ENCODE data around the gene ITGB4.
A peak's percentile ranks its signal among the peaks of the same experiment; 100 is the strongest.

The ITGB4 gene

DNA sequence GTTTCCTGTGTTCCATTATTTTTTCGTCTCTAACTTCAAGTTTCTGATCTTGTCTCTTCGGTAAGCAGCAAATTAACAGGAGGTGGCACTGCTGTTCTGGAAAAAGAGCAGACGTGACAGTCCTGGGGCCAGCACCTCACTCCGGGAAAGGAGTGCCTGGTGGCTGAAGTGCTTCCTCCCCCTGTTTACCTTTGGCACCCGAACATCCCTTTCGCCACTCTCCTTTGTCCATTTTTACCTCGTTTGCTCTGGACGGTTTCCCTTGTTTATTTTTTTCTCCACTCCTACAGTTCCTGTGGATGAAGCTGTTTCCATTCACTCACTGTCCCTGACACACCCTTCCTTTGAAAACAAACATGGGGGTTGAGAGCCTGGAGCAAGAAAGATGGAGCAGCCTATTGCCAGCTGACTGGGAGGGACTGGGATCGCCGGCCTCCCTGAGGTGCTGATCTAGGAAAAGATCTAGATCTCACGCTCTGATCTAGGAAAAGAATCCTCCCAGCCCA is 41.5 kb upstream of the ITGB4 start:
- Histone ChIP-seq H3K4me3 (ENCODE audit: low read length) (no peak overlapping the region), H3K4me2 (ENCODE audit: low read length) (peak overlapping the region; percentile 18; the same call in 1 of the 2 replicates), H3K36me3 (replicated peaks; ENCODE audit: low read depth, low read length) (peaks cover 39% of the 10 kb centered on the region), H3K27ac (ENCODE audit: low read length) (peak overlapping the region; percentile 65), H2AFZ (ENCODE audit: low read depth, low read length) (no peak overlapping the region), H3K9me3 (ENCODE audit: insufficient read depth, low read length) (no peaks in the 10 kb centered on the region), H4K20me1 (ENCODE audit: insufficient read depth, low read length) (no peaks in the 10 kb centered on the region), H3K27me3 (ENCODE audit: low read depth, low read length) (no peaks in the 10 kb centered on the region), H3K79me2 (ENCODE audit: low read length) (peaks cover 85% of the 10 kb centered on the region), H3K4me1 (ENCODE audit: low read length) (peaks cover 61% of the 10 kb centered on the region), H3K9ac (ENCODE audit: low read length) (peak overlapping the region; percentile 41; the same call in 1 of the 2 replicates)
- TF ChIP-seq, protein P1, sequence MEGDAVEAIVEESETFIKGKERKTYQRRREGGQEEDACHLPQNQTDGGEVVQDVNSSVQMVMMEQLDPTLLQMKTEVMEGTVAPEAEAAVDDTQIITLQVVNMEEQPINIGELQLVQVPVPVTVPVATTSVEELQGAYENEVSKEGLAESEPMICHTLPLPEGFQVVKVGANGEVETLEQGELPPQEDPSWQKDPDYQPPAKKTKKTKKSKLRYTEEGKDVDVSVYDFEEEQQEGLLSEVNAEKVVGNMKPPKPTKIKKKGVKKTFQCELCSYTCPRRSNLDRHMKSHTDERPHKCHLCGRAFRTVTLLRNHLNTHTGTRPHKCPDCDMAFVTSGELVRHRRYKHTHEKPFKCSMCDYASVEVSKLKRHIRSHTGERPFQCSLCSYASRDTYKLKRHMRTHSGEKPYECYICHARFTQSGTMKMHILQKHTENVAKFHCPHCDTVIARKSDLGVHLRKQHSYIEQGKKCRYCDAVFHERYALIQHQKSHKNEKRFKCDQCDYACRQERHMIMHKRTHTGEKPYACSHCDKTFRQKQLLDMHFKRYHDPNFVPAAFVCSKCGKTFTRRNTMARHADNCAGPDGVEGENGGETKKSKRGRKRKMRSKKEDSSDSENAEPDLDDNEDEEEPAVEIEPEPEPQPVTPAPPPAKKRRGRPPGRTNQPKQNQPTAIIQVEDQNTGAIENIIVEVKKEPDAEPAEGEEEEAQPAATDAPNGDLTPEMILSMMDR (IDR thresholded peaks at IDR 0.05; ENCODE audit: low read depth, low read length), result peak; percentile 25; the same call in 1 of the 2 replicates
- TF ChIP-seq EZH2phosphoT487 (IDR thresholded peaks at IDR 0.05; ENCODE audit: low read depth), result no peak

DNA sequence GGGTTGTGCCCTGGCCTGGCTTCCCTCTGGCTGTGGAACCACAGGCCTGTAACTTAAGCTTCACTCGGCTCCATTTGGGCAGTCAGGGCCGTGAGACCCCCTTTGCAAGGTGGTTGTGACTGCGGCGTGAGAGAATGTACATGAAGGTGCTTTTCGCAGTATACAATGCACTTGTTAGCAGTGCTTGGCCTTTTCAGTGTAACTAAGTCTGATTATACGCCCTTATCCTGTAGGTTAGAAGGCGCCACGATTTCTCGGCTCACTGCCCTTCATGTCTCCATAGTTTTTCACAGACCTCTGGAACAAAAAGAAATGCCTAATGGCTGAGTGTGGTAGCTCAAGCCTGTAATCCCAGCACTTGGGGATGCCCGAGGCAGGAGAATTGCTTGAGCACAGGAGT is 40.8 kb upstream of the ITGB4 start:
- peaks cover 87% of the 10 kb centered on the region for H3K79me2 ChIP-seq (ENCODE audit: low read length)
- no peak for TF ChIP-seq EZH2phosphoT487 (IDR thresholded peaks at IDR 0.05; ENCODE audit: low read depth)
- TF ChIP-seq, protein P1 (IDR thresholded peaks at IDR 0.05; ENCODE audit: low read depth, low read length), result no peak
- peaks cover 62% of the 10 kb centered on the region for H3K4me1 ChIP-seq (ENCODE audit: low read length)
- no peaks in the 10 kb centered on the region for H3K27me3 ChIP-seq (ENCODE audit: low read depth, low read length)
- H3K4me3 ChIP-seq (ENCODE audit: low read length), result no peak overlapping the region
- H4K20me1 ChIP-seq (ENCODE audit: insufficient read depth, low read length), result no peaks in the 10 kb centered on the region
- H2AFZ ChIP-seq (ENCODE audit: low read depth, low read length), result no peak overlapping the region
- H3K9ac ChIP-seq (ENCODE audit: low read length), result no peak overlapping the region
- peak overlapping the region; percentile 15; the same call in 1 of the 2 replicates for H3K27ac ChIP-seq (ENCODE audit: low read length)
- H3K36me3 ChIP-seq (replicated peaks; ENCODE audit: low read depth, low read length), result peaks cover 46% of the 10 kb centered on the region
- H3K9me3 ChIP-seq (ENCODE audit: insufficient read depth, low read length), result no peaks in the 10 kb centered on the region
- no peak overlapping the region for H3K4me2 ChIP-seq (ENCODE audit: low read length)

DNA sequence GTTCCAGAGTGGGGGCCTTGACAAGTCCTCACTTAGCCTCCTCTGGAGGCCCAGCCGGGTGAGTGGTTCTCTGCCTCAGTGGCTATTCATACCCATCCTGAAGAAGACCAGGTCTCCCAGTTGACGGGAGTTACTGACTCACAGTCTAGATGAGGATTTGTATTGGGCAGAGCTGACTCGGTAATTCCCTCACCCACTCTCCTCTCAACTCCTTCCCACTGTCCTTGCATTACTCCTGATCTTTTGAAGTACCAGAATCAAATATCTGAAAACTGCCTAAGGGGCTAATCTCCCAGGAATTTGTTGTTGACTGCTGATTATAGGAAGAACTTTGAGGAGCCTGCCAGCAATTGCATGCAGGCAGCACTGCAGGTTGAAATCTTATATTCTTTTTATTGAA is 40.0 kb upstream of the ITGB4 start:
- Histone ChIP-seq H3K79me2 (ENCODE audit: low read length) (peaks cover 88% of the 10 kb centered on the region), H3K9ac (ENCODE audit: low read length) (no peak overlapping the region), H3K36me3 (replicated peaks; ENCODE audit: low read depth, low read length) (peaks cover 42% of the 10 kb centered on the region)

DNA sequence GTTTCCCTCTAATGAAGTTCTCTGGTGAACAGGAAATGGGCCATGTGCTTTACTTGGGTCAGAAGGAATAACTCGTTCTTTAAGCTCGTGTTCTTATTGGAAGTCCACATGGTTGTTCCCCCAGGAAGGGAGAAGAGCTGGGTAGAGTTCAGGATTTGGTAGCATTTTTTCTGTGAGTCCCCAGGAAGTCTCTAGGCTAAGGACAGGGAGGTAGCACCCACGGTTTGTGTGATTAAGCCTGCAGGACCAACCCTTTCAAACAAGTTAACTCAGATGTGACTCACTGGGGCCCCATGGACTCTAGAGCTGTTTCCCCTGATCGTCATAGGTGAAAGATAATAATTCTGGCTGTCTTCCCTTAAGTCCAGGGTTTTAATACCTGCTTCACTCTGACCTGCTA is 37.7 kb upstream of the ITGB4 start:
- no peak overlapping the region; the same call in 1 of the 2 replicates for H3K27ac ChIP-seq (ENCODE audit: low read length)
- no peak for TF ChIP-seq EZH2phosphoT487 (IDR thresholded peaks at IDR 0.05; ENCODE audit: low read depth)
- TF ChIP-seq, protein P1 (IDR thresholded peaks at IDR 0.05; ENCODE audit: low read depth, low read length), result no peak
- H3K4me2 ChIP-seq (ENCODE audit: low read length), result no peak overlapping the region
- peaks cover 87% of the 10 kb centered on the region for H3K79me2 ChIP-seq (ENCODE audit: low read length)
- H2AFZ ChIP-seq (ENCODE audit: low read depth, low read length), result no peak overlapping the region
- peaks cover 62% of the 10 kb centered on the region for H3K4me1 ChIP-seq (ENCODE audit: low read length)
- peaks cover 51% of the 10 kb centered on the region for H3K36me3 ChIP-seq (replicated peaks; ENCODE audit: low read depth, low read length)
- no peaks in the 10 kb centered on the region for H3K27me3 ChIP-seq (ENCODE audit: low read depth, low read length)
- H3K4me3 ChIP-seq (ENCODE audit: low read length), result no peak overlapping the region
- no peaks in the 10 kb centered on the region for H3K9me3 ChIP-seq (ENCODE audit: insufficient read depth, low read length)
- H4K20me1 ChIP-seq (ENCODE audit: insufficient read depth, low read length), result no peaks in the 10 kb centered on the region
- H3K9ac ChIP-seq (ENCODE audit: low read length), result no peak overlapping the region

More for the DNA sequence above, 40.0 kb upstream of the ITGB4 start:
- no peaks in the 10 kb centered on the region for H4K20me1 ChIP-seq (ENCODE audit: insufficient read depth, low read length)
- H3K4me2 ChIP-seq (ENCODE audit: low read length), result no peak overlapping the region
- peaks cover 62% of the 10 kb centered on the region for H3K4me1 ChIP-seq (ENCODE audit: low read length)
- no peaks in the 10 kb centered on the region for H3K9me3 ChIP-seq (ENCODE audit: insufficient read depth, low read length)
- H3K4me3 ChIP-seq (ENCODE audit: low read length), result no peak overlapping the region
- no peak overlapping the region for H2AFZ ChIP-seq (ENCODE audit: low read depth, low read length)
- TF ChIP-seq, protein P1 (IDR thresholded peaks at IDR 0.05; ENCODE audit: low read depth, low read length), result no peak
- TF ChIP-seq EZH2phosphoT487 (IDR thresholded peaks at IDR 0.05; ENCODE audit: low read depth), result no peak
- no peaks in the 10 kb centered on the region for H3K27me3 ChIP-seq (ENCODE audit: low read depth, low read length)
- peak overlapping the region; percentile 15; the same call in 1 of the 2 replicates for H3K27ac ChIP-seq (ENCODE audit: low read length)

All from OCI-LY3 (cell line).